Mononuclear cell (primary cell): ENCODE results near the gene LBP. TPM values are rescaled to one million over a fixed set of nuclear protein-coding genes. Genes with fewer than 3 reads are reported as not detected.

Experiments used
- H3K27me3 ChIP-seq: 2 replicates; pipeline ENCODE4 v1.6.0; 2011; ENCODE audit warnings: low read length, control low read depth; ENCODE audit not compliant: insufficient read depth
- H3K4me1 ChIP-seq: 2 replicates; pipeline ENCODE4 v1.5.1; 2011; ENCODE audit warnings: mild to moderate bottlenecking, low read length, control low read depth; ENCODE audit not compliant: insufficient read depth
- H3K4me3 ChIP-seq: 2 replicates; pipeline ENCODE4 v1.5.1; 2011; ENCODE audit warnings: mild to moderate bottlenecking, low read length, moderate library complexity
- H3K9me3 ChIP-seq: 2 replicates; pipeline ENCODE4 v1.5.1; 2011; ENCODE audit warnings: low read depth, mild to moderate bottlenecking, control low read depth, low read length
- total RNA-seq: library from RNA; depleted of rRNA; stranded (reverse); fragments of >200 nt; gene quantifications from one replicate; pipeline ENCODE4 v1.2.3, GENCODE V29; 2012

Gene LBP
- total RNA-seq, 1 donor = not detected

GRCh38 chr20:38414769-38415450 lies 68.6 kb downstream of the LBP start:
- no peak overlapping the region for H3K4me3 ChIP-seq
- H3K4me1 ChIP-seq = no peaks in the 10 kb centered on the region
- no peaks in the 10 kb centered on the region for H3K9me3 ChIP-seq
- no peaks in the 10 kb centered on the region for H3K27me3 ChIP-seq

GRCh38 chr20:38418509-38419204 lies 72.4 kb downstream of the LBP start:
- no peaks in the 10 kb centered on the region for H3K4me1 ChIP-seq
- no peak overlapping the region for H3K4me3 ChIP-seq
- no peaks in the 10 kb centered on the region for H3K27me3 ChIP-seq

GRCh38 chr20:38420388-38421085 lies 74.3 kb downstream of the LBP start:
- H3K4me1 ChIP-seq = no peaks in the 10 kb centered on the region
- no peaks in the 10 kb centered on the region for H3K9me3 ChIP-seq
- no peak overlapping the region for H3K4me3 ChIP-seq
- H3K27me3 ChIP-seq = no peaks in the 10 kb centered on the region

More at GRCh38 chr20:38418509-38419204, 72.4 kb downstream of the LBP start:
- no peaks in the 10 kb centered on the region for H3K9me3 ChIP-seq

GRCh38 chr20:38421915-38422314 lies 75.6 kb downstream of the LBP start:
- no peaks in the 10 kb centered on the region for H3K4me1 ChIP-seq
- no peaks in the 10 kb centered on the region for H3K9me3 ChIP-seq
- H3K4me3 ChIP-seq = no peak overlapping the region
- H3K27me3 ChIP-seq = no peaks in the 10 kb centered on the region

- no peaks in the 10 kb centered on the region for H3K9me3 ChIP-seq
- H3K27me3 ChIP-seq = no peaks in the 10 kb centered on the region
- no peak overlapping the region for H3K4me3 ChIP-seq
- no peaks in the 10 kb centered on the region for H3K4me1 ChIP-seq
These were observed 77.3 kb downstream of the LBP start for GRCh38 chr20:38423541-38423940.

- Histone ChIP-seq H3K9me3 (no peaks in the 10 kb centered on the region), H3K27me3 (no peaks in the 10 kb centered on the region)
These were observed 78.1 kb downstream of the LBP start for GRCh38 chr20:38424401-38424800.

GRCh38 chr20:38426006-38426897 lies 80.0 kb downstream of the LBP start:
- Histone ChIP-seq H3K9me3 (no peaks in the 10 kb centered on the region), H3K4me1 (no peaks in the 10 kb centered on the region), H3K27me3 (no peaks in the 10 kb centered on the region), H3K4me3 (no peak overlapping the region)

More at GRCh38 chr20:38424401-38424800, 78.1 kb downstream of the LBP start:
- Histone ChIP-seq H3K4me1 (no peaks in the 10 kb centered on the region), H3K4me3 (no peak overlapping the region)

Other genes starting within 250 kb of the LBP start
- 0.73 TPM for gene TGM2, start 181.2 kb upstream of the LBP start, total RNA-seq
- gene KIAA1755, start 85.7 kb upstream of the LBP start, total RNA-seq = 0.10 TPM
- 5.5 TPM for gene BPI, start 42.3 kb upstream of the LBP start, total RNA-seq
- gene SNHG17, start 88.8 kb downstream of the LBP start, total RNA-seq = 18.6 TPM
- gene RALGAPB, start 126.4 kb downstream of the LBP start, total RNA-seq = 40.6 TPM
- not detected for gene ADIG, start 234.7 kb downstream of the LBP start, total RNA-seq